ENCODE results near the gene PLA2G4D. TPM values are rescaled to one million over a fixed set of nuclear protein-coding genes. Genes with fewer than 3 reads are reported as not detected.

PLA2G4D gene
- total and polyA plus RNA-seq, 10 of the 15 experiments (the other 5 are each of a cell fraction or from before 2014, with no cell fraction given): 0.03 TPM; not detected in 9

GRCh38 chr15:42083916-42084315 is 10.4 kb downstream of the PLA2G4D start:
- 74% methylated on average over 13 of the region's 13 CpGs for WGBS (ENCODE audit: insufficient coverage, insufficient replicate concordance, low lambda C conversion rate, missing lambda C conversion rate)
- in situ Hi-C loops (cut with MboI) (no loop called here), intact Hi-C loops (cut with micrococcal nuclease; ENCODE audit: unreplicated experiment) (loop anchor here (1.0 to 5.0 kb wide), 2 partner anchors 48 to 95 kb away; no protein-coding TSS in a partner anchor)
- ChIA-PET RAD21 (ENCODE audit: unreplicated experiment) (interaction anchor here (1.2 to 2.1 kb wide), 4 partner anchors 47 to 618 kb away, joined by 3 to 10 read pairs (median 4); no protein-coding TSS in a partner anchor), POLR2A (interaction anchor here (0.7 kb wide), 1 partner anchor 94 kb away, joined by 3 read pairs; no protein-coding TSS in a partner anchor), SMC1A (ENCODE audit: uncharacterized antibody, unreplicated experiment) (interaction anchor here (1.0 to 2.9 kb wide), 6 partner anchors 19 to 237 kb away, joined by 3 to 15 read pairs (median 4); no protein-coding TSS in a partner anchor), CTCF (interaction anchor here (0.7 to 4.8 kb wide), 24 partner anchors 9 to 587 kb away, joined by 3 to 27 read pairs (median 4); partner anchors contain the start of gene MAPKBP1)
- H4K20me1 ChIP-seq (ENCODE audit: control insufficient read depth, insufficient read depth): no peaks in the 10 kb centered on the region
- H3K27me3 ChIP-seq (replicated peaks in 1 of 2; ENCODE audit: control insufficient read depth in 2 of 2, insufficient read depth in 2 of 2, low read length in 1 of 2): no peaks in the 10 kb centered on the region; a peak in 1 of 4 replicates
- H3K36me3 ChIP-seq (ENCODE audit: control insufficient read depth in 2 of 2, insufficient read depth in 2 of 2, low read length in 1 of 2): no peaks in the 10 kb centered on the region
- BruUV-seq (replicated peaks): no TSS peak
- H3K9ac ChIP-seq (ENCODE audit: control insufficient read depth, insufficient read depth, low read length): no peak overlapping the region
- H3K9me3 ChIP-seq (replicated peaks; ENCODE audit: control insufficient read depth, insufficient read depth, low read length): no peaks in the 10 kb centered on the region
- no peak overlapping the region for H3K4me3 ChIP-seq
- no peak overlapping the region for H3K27ac ChIP-seq (ENCODE audit: control insufficient read depth, insufficient read depth)
- no peaks in the 10 kb centered on the region for H3K79me2 ChIP-seq (ENCODE audit: control insufficient read depth, insufficient read depth, low read length)
- no peaks in the 10 kb centered on the region for H3K4me1 ChIP-seq (ENCODE audit: control insufficient read depth, insufficient read depth, low read length)
- no peak for TF ChIP-seq GATAD2B (conservative IDR thresholded peaks at IDR 0.05; ENCODE audit: low read depth)
- no peak for TF ChIP-seq RELA (IDR thresholded peaks at IDR 0.05; ENCODE audit: borderline replicate concordance, partially characterized antibody)
- no peak for TF ChIP-seq YY1 (IDR thresholded peaks at IDR 0.05; ENCODE audit: low read depth, low read length)
- no peak for TF ChIP-seq NRF1 (conservative IDR thresholded peaks at IDR 0.05; ENCODE audit: low read depth, low read length)
- no peak for TF ChIP-seq SMC3 (IDR thresholded peaks at IDR 0.05; ENCODE audit: borderline replicate concordance, low read length)
- TF ChIP-seq CREB1 (IDR thresholded peaks at IDR 0.05; ENCODE audit: low read depth): no peak
- TF ChIP-seq REST (IDR thresholded peaks at IDR 0.05; ENCODE audit: low read depth, low read length): no peak
- TF ChIP-seq PML (IDR thresholded peaks at IDR 0.05; ENCODE audit: low read length): no peak
- no peak for TF ChIP-seq CREM (IDR thresholded peaks at IDR 0.05; ENCODE audit: low read depth)
- no peak for TF ChIP-seq STAT1 (conservative IDR thresholded peaks at IDR 0.05)
- no peak for TF ChIP-seq NFIC (IDR thresholded peaks at IDR 0.05; ENCODE audit: low read depth, low read length)
- no peak for TF ChIP-seq ZBTB4 (CRISPR knock-in tag; IDR thresholded peaks at IDR 0.05)
- no peak for TF ChIP-seq ZBTB33 (IDR thresholded peaks at IDR 0.05)
- no peak for TF ChIP-seq SPI1 (IDR thresholded peaks at IDR 0.05; ENCODE audit: borderline replicate concordance, insufficient read depth, low read depth, low read length)
- TF ChIP-seq RAD51 (IDR thresholded peaks at IDR 0.05): no peak
- no peak for TF ChIP-seq CBX5 (IDR thresholded peaks at IDR 0.05; ENCODE audit: low read depth)
- TF ChIP-seq KLF5 (IDR thresholded peaks at IDR 0.05; ENCODE audit: partially characterized antibody): no peak
- H2AFZ ChIP-seq (ENCODE audit: control insufficient read depth, low read depth, low read length): no peak overlapping the region
- DNase-seq (ENCODE audit: low read depth, low spot score) (no peak), ATAC-seq (no peak), FAIRE-seq (no peak)
- H3K4me2 ChIP-seq (ENCODE audit: control insufficient read depth, insufficient read depth): no peak overlapping the region

Data from GM12878 (cell line).